Gastroesophageal sphincter (tissue), 3 donors: Measurements from ENCODE around the gene MAGI3.

Experiments used
- EP300 ChIP-seq: sonication (generic); formaldehyde crosslinking; IDR thresholded peaks from one replicate; pipeline ENCODE4 v1.6.1; 2017; ENCODE audit warnings: antibody characterized with exemption, mild to moderate bottlenecking
- POLR2A ChIP-seq, 2 donors: fragments of 450-650 bp; IDR thresholded peaks; one replicate each; pipeline ENCODE4 v1.6.1; 2017; ENCODE audit warnings: antibody characterized with exemption in 2 of 2, mild to moderate bottlenecking in 2 of 2, moderate library complexity in 1 of 2
- POLR2AphosphoS5 ChIP-seq: sonication (generic); formaldehyde crosslinking; IDR thresholded peaks from one replicate; pipeline ENCODE4 v1.6.1; 2017; ENCODE audit warnings: antibody characterized with exemption
- TF ChIP-seq, protein P1 (sequence below), 4 experiments: fragments of 200-600 bp in 2 of 4; fragments of 450-650 bp in 2 of 4; sonication (generic) in 1 of 4; IDR thresholded peaks; one replicate each; pipeline ENCODE4 v1.5.1; 2017 to 2019; ENCODE audit warnings: antibody characterized with exemption in 4 of 4, mild to moderate bottlenecking in 2 of 4, moderate library complexity in 2 of 4

DNA sequence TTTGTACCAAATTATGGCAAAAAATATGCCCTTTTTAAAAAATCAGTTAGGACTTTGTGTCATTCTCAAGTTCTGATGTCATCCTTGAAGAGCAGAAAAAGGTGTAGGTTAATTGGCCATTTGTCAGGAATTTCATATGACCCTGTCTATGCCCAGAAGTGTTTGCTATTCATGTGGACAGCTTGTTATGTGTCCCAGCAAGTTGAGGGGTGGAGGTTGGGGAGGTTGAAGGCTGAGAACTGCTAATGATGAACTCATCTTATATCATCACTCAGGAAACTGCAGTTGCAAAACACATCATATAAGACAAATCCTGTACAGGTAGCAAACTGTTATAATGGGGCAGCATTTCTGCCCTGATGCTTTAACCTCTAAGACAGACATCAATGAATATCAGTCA lies 262.5 kb downstream of the MAGI3 start:
- TF ChIP-seq POLR2A (IDR thresholded peaks at IDR 0.05) (no peak), EP300 (no peak), POLR2AphosphoS5 (no peak)
- TF ChIP-seq, protein P1, sequence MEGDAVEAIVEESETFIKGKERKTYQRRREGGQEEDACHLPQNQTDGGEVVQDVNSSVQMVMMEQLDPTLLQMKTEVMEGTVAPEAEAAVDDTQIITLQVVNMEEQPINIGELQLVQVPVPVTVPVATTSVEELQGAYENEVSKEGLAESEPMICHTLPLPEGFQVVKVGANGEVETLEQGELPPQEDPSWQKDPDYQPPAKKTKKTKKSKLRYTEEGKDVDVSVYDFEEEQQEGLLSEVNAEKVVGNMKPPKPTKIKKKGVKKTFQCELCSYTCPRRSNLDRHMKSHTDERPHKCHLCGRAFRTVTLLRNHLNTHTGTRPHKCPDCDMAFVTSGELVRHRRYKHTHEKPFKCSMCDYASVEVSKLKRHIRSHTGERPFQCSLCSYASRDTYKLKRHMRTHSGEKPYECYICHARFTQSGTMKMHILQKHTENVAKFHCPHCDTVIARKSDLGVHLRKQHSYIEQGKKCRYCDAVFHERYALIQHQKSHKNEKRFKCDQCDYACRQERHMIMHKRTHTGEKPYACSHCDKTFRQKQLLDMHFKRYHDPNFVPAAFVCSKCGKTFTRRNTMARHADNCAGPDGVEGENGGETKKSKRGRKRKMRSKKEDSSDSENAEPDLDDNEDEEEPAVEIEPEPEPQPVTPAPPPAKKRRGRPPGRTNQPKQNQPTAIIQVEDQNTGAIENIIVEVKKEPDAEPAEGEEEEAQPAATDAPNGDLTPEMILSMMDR (IDR thresholded peaks at IDR 0.05), result no peak
